ENCODE measurements around the gene RIPOR2. TPM values are rescaled to one million over a fixed set of nuclear protein-coding genes. Genes with fewer than 3 reads are reported as not detected.

The RIPOR2 gene
- total and polyA plus RNA-seq, 2 donors from 2014 or later: 1.7 to 24.2 TPM

DNA sequence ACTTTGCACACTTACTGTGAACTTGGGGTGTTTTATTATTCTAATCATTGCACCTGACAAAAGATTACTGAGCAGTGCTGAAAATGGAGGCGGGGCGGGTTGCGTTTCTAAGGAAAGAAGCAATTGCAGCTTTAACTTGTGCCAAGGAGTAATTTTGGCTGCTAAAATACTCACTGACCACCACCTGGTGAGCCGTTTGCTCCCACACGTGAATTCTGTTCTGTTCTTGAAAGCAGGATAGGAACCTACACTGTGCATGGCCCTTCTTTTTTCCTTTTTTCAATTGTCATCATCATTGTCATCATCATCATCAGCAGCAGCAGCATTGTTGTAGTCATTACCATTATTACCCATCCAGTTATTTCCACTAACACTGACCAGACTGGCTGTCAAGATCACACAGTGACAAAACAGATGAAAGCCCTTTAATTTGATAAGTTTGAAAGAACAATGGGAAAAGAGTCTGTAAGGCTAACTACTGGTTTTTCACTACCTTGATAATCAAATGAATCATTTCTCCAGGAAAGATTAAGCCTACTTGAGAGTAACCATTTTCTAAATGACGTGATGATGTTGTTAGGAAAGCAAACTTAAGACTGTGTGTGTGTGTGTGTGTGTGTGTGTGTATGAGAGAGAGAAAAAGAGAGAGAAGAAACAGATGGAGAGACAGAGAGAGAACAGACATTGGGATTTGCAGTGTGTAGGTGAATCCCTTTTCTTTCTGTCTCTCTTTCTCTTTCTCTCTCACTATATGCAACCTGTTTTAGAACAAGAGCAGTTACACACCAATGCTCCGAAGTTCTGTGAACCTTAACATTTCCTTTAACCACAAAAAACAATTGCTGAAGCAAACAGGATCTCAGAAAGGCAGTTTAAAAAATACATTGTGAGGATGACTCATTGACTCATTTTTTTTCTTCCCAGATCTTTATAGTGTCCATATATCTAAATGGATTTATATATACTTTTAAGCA is 3.8 kb downstream of the RIPOR2 start:
- no peaks in the 10 kb centered on the region for H3K36me3 ChIP-seq (ENCODE audit: control insufficient read depth in 2 of 3, insufficient read depth in 3 of 3, low read length in 3 of 3)
- intact Hi-C loops (cut with DNase I): no loop called here
- H3K27ac ChIP-seq (ENCODE audit: low read depth in 2 of 2, low read length in 2 of 2): no peak overlapping the region
- H3K9ac ChIP-seq (ENCODE audit: low read length in 3 of 3): no peak overlapping the region
- DNase-seq (no peak), FAIRE-seq (no peak)
- peaks cover 0 to 3% (median 0%) of the 10 kb centered on the region in 3 donors for H3K4me1 ChIP-seq (ENCODE audit: control insufficient read depth in 2 of 3, insufficient read depth in 2 of 3, low read depth in 1 of 3, low read length in 3 of 3)
- TF ChIP-seq, protein P1, sequence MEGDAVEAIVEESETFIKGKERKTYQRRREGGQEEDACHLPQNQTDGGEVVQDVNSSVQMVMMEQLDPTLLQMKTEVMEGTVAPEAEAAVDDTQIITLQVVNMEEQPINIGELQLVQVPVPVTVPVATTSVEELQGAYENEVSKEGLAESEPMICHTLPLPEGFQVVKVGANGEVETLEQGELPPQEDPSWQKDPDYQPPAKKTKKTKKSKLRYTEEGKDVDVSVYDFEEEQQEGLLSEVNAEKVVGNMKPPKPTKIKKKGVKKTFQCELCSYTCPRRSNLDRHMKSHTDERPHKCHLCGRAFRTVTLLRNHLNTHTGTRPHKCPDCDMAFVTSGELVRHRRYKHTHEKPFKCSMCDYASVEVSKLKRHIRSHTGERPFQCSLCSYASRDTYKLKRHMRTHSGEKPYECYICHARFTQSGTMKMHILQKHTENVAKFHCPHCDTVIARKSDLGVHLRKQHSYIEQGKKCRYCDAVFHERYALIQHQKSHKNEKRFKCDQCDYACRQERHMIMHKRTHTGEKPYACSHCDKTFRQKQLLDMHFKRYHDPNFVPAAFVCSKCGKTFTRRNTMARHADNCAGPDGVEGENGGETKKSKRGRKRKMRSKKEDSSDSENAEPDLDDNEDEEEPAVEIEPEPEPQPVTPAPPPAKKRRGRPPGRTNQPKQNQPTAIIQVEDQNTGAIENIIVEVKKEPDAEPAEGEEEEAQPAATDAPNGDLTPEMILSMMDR (IDR thresholded peaks at IDR 0.05; ENCODE audit: borderline replicate concordance, extremely low read depth, insufficient read depth): no peak
- no peaks in the 10 kb centered on the region for H3K9me3 ChIP-seq (ENCODE audit: control insufficient read depth in 2 of 3, insufficient read depth in 1 of 3, low read length in 3 of 3)
- no peak overlapping the region for H3K4me3 ChIP-seq (ENCODE audit: low read length in 3 of 3)
- H3K27me3 ChIP-seq (ENCODE audit: control insufficient read depth, insufficient read depth, low read length): no peaks in the 10 kb centered on the region

DNA sequence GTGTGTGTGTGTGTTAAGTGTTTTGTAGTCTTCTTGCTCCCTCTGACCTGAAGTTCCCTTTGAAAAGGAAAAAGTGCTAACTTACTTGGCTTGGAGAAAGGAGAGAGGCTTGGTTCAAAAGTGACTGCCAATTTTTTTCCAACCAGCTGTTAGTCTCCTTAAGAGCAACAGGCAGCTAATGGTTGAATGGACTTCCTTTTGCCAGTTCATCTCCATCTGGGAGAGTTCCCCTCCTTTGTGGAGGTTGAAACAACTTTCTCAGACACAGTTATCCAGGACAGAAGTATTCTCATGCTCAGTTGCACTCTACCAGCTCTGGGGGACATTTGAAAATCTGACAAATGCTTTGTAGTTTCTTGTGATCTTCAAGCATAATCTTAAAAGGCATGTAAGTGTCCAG is 4.5 kb downstream of the RIPOR2 start:
- DNase-seq (no peak), FAIRE-seq (no peak)
- Histone ChIP-seq H3K27ac (ENCODE audit: low read depth in 2 of 2, low read length in 2 of 2) (peak overlapping the region in 1 of 2 donors; percentile 18), H3K9me3 (ENCODE audit: control insufficient read depth in 2 of 3, insufficient read depth in 1 of 3, low read length in 3 of 3) (no peaks in the 10 kb centered on the region), H3K27me3 (ENCODE audit: control insufficient read depth, insufficient read depth, low read length) (no peaks in the 10 kb centered on the region), H3K4me3 (ENCODE audit: low read length in 3 of 3) (no peak overlapping the region), H3K4me1 (ENCODE audit: control insufficient read depth in 2 of 3, insufficient read depth in 2 of 3, low read depth in 1 of 3, low read length in 3 of 3) (peaks cover 0 to 3% (median 0%) of the 10 kb centered on the region in 3 donors), H3K36me3 (ENCODE audit: control insufficient read depth in 2 of 3, insufficient read depth in 3 of 3, low read length in 3 of 3) (no peaks in the 10 kb centered on the region), H3K9ac (ENCODE audit: low read length in 3 of 3) (no peak overlapping the region)
- TF ChIP-seq, protein P1 (IDR thresholded peaks at IDR 0.05; ENCODE audit: borderline replicate concordance, extremely low read depth, insufficient read depth): no peak
- intact Hi-C loops (cut with DNase I): no loop called here

DNA sequence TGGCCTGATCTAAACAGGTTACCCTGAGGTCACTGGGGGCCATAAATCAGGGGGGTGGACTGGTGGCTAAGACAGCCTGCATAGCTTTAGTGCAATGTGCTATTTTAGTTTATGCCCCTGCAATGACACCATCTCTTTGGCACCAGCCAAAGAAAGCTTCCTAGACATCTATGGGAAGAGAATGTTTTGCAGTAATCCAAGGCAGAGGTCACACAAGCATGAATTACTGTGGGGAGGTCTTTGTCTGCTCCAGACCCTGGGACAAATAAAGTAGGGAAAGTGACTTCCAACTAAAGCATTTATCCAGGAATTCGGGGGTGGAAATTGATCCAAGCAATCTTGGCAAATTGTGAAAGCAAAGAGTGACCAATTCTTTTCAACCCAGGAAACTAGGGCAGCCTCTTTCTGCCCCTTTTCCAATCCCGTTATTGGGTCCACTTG is 5.3 kb downstream of the RIPOR2 start:
- peak in 3 of 5 donors; percentile 40 to 68 (median 42) for DNase-seq
- Histone ChIP-seq H3K9ac (ENCODE audit: low read length in 3 of 3) (no peak overlapping the region), H3K36me3 (ENCODE audit: control insufficient read depth in 2 of 3, insufficient read depth in 3 of 3, low read length in 3 of 3) (no peaks in the 10 kb centered on the region), H3K4me1 (ENCODE audit: control insufficient read depth in 2 of 3, insufficient read depth in 2 of 3, low read depth in 1 of 3, low read length in 3 of 3) (peaks cover 0 to 3% (median 0%) of the 10 kb centered on the region in 3 donors), H3K27ac (ENCODE audit: low read depth in 2 of 2, low read length in 2 of 2) (no peak overlapping the region), H3K27me3 (ENCODE audit: control insufficient read depth, insufficient read depth, low read length) (no peaks in the 10 kb centered on the region), H3K9me3 (ENCODE audit: control insufficient read depth in 2 of 3, insufficient read depth in 1 of 3, low read length in 3 of 3) (no peaks in the 10 kb centered on the region), H3K4me3 (ENCODE audit: low read length in 3 of 3) (no peak overlapping the region)
- intact Hi-C loops (cut with DNase I): no loop called here
- TF ChIP-seq, protein P1 (IDR thresholded peaks at IDR 0.05; ENCODE audit: borderline replicate concordance, extremely low read depth, insufficient read depth): no peak
- FAIRE-seq: no peak
